ENCODE data around the gene PNPLA5.

Gene PNPLA5

GRCh38 chr22:43886231-43886630, 5.6 kb downstream of the PNPLA5 start:
- H3K9ac ChIP-seq (ENCODE audit: low read depth, low read length) = no peak overlapping the region

GRCh38 chr22:43885786-43886185, 6.0 kb downstream of the PNPLA5 start:
- TF ChIP-seq EZH2 (IDR thresholded peaks at IDR 0.05; ENCODE audit: borderline replicate concordance, low read depth, low read length, severe bottlenecking) (no peak), CTCF (IDR thresholded peaks at IDR 0.05; ENCODE audit: borderline replicate concordance, extremely low read depth, low read length, poor library complexity, severe bottlenecking) (no peak)
- H3K4me3 ChIP-seq (ENCODE audit: low read depth in 1 of 2, low read length in 2 of 2) = no peak overlapping the region
- peaks cover 23% of the 10 kb centered on the region for H4K20me1 ChIP-seq (ENCODE audit: insufficient read depth, low read length)
- DNase-seq = no peak
- H3K79me2 ChIP-seq (ENCODE audit: insufficient read depth, low read length) = no peaks in the 10 kb centered on the region
- no peaks in the 10 kb centered on the region for H3K9me3 ChIP-seq (ENCODE audit: insufficient read depth, low read length, severe bottlenecking)
- no peak overlapping the region for H2AFZ ChIP-seq (ENCODE audit: low read depth, low read length)
- no peak for ATAC-seq (ENCODE audit: insufficient read depth, low read depth)
- H3K4me2 ChIP-seq (ENCODE audit: insufficient read depth, low read length) = no peak overlapping the region
- no peaks in the 10 kb centered on the region for H3K27me3 ChIP-seq (ENCODE audit: insufficient read depth, low read length, poor library complexity)
- H3K4me1 ChIP-seq (ENCODE audit: insufficient read depth, low read length) = no peaks in the 10 kb centered on the region
- H3K9ac ChIP-seq (ENCODE audit: low read depth, low read length) = no peak overlapping the region
- no peak overlapping the region for H3K27ac ChIP-seq (ENCODE audit: low read length)
- H3K36me3 ChIP-seq (ENCODE audit: insufficient read depth, low read length) = no peaks in the 10 kb centered on the region

More at GRCh38 chr22:43886231-43886630, 5.6 kb downstream of the PNPLA5 start:
- H3K36me3 ChIP-seq (ENCODE audit: insufficient read depth, low read length) = no peaks in the 10 kb centered on the region
- no peak for TF ChIP-seq CTCF (IDR thresholded peaks at IDR 0.05; ENCODE audit: borderline replicate concordance, extremely low read depth, low read length, poor library complexity, severe bottlenecking)
- no peak for TF ChIP-seq EZH2 (IDR thresholded peaks at IDR 0.05; ENCODE audit: borderline replicate concordance, low read depth, low read length, severe bottlenecking)
- no peaks in the 10 kb centered on the region for H3K9me3 ChIP-seq (ENCODE audit: insufficient read depth, low read length, severe bottlenecking)
- DNase-seq = no peak
- H3K27ac ChIP-seq (ENCODE audit: low read length) = no peak overlapping the region
- H3K4me1 ChIP-seq (ENCODE audit: insufficient read depth, low read length) = no peaks in the 10 kb centered on the region
- H4K20me1 ChIP-seq (ENCODE audit: insufficient read depth, low read length) = peaks cover 20% of the 10 kb centered on the region
- H3K4me3 ChIP-seq (ENCODE audit: low read depth in 1 of 2, low read length in 2 of 2) = no peak overlapping the region
- H2AFZ ChIP-seq (ENCODE audit: low read depth, low read length) = no peak overlapping the region
- no peaks in the 10 kb centered on the region for H3K79me2 ChIP-seq (ENCODE audit: insufficient read depth, low read length)
- H3K4me2 ChIP-seq (ENCODE audit: insufficient read depth, low read length) = no peak overlapping the region
- no peak for ATAC-seq (ENCODE audit: insufficient read depth, low read depth)
- no peaks in the 10 kb centered on the region for H3K27me3 ChIP-seq (ENCODE audit: insufficient read depth, low read length, poor library complexity)

GRCh38 chr22:43885319-43885671, 6.5 kb downstream of the PNPLA5 start:
- Histone ChIP-seq H3K27me3 (ENCODE audit: insufficient read depth, low read length, poor library complexity) (no peaks in the 10 kb centered on the region), H3K9me3 (ENCODE audit: insufficient read depth, low read length, severe bottlenecking) (no peaks in the 10 kb centered on the region), H3K4me1 (ENCODE audit: insufficient read depth, low read length) (no peaks in the 10 kb centered on the region), H3K9ac (ENCODE audit: low read depth, low read length) (no peak overlapping the region), H3K4me3 (ENCODE audit: low read depth in 1 of 2, low read length in 2 of 2) (no peak overlapping the region), H3K36me3 (ENCODE audit: insufficient read depth, low read length) (no peaks in the 10 kb centered on the region), H3K4me2 (ENCODE audit: insufficient read depth, low read length) (no peak overlapping the region), H2AFZ (ENCODE audit: low read depth, low read length) (no peak overlapping the region), H3K27ac (ENCODE audit: low read length) (no peak overlapping the region), H3K79me2 (ENCODE audit: insufficient read depth, low read length) (no peaks in the 10 kb centered on the region), H4K20me1 (ENCODE audit: insufficient read depth, low read length) (peaks cover 23% of the 10 kb centered on the region)
- TF ChIP-seq EZH2 (IDR thresholded peaks at IDR 0.05; ENCODE audit: borderline replicate concordance, low read depth, low read length, severe bottlenecking) = no peak
- TF ChIP-seq CTCF (IDR thresholded peaks at IDR 0.05; ENCODE audit: borderline replicate concordance, extremely low read depth, low read length, poor library complexity, severe bottlenecking) = no peak
- no peak for DNase-seq
- no peak for ATAC-seq (ENCODE audit: insufficient read depth, low read depth)
